Liver (tissue), 9 donors: Measurements from ENCODE around the gene GPR148. TPM values are rescaled to one million over a fixed set of nuclear protein-coding genes. Genes with fewer than 3 reads are reported as not detected.

Experiments used
- DNase-seq: peaks from one replicate; pipeline ENCODE4 v3.0.0-alpha.2; 2017; ENCODE audit warnings: low spot score
- H3K27ac ChIP-seq, 2 donors: one replicate each; pipeline ENCODE4 v1.7.0; 2013; ENCODE audit warnings: inconsistent platforms in 2 of 2, low read length in 2 of 2, control low read depth in 1 of 2, low read depth in 1 of 2, mild to moderate bottlenecking in 1 of 2
- H3K27me3 ChIP-seq, 4 donors: one replicate each; pipeline versions ENCODE4 v1.6.1 to v1.7.0; 2013; ENCODE audit warnings: low read length in 3 of 4, inconsistent platforms in 1 of 4, mild to moderate bottlenecking in 1 of 4, moderate library complexity in 1 of 4; ENCODE audit not compliant: control insufficient read depth in 4 of 4, insufficient read depth in 4 of 4
- H3K36me3 ChIP-seq, 4 donors: one replicate each; pipeline versions ENCODE4 v1.6.1 to v1.7.0; 2013; ENCODE audit warnings: low read length in 3 of 4, mild to moderate bottlenecking in 3 of 4, low read depth in 1 of 4, moderate library complexity in 1 of 4; ENCODE audit not compliant: control insufficient read depth in 4 of 4, insufficient read depth in 3 of 4
- H3K4me1 ChIP-seq, 4 donors: one replicate each; pipeline versions ENCODE4 v1.6.1 to v1.7.0; 2013; ENCODE audit warnings: low read length in 3 of 4, mild to moderate bottlenecking in 3 of 4, moderate library complexity in 1 of 4; ENCODE audit not compliant: control insufficient read depth in 4 of 4, insufficient read depth in 4 of 4
- H3K4me3 ChIP-seq, 3 donors: one replicate each; pipeline versions ENCODE4 v1.6.1 to v1.7.0; 2013; ENCODE audit warnings: low read length in 3 of 3, control low read depth in 1 of 3, low read depth in 1 of 3, mild to moderate bottlenecking in 1 of 3
- H3K9ac ChIP-seq, 2 donors: one replicate each; pipeline ENCODE4 v1.7.0; 2013; ENCODE audit warnings: low read length in 2 of 2, mild to moderate bottlenecking in 2 of 2, moderate library complexity in 2 of 2, control low read depth in 1 of 2, low read depth in 1 of 2
- H3K9me3 ChIP-seq, 4 donors: one replicate each; pipeline versions ENCODE4 v1.6.1 to v1.7.0; 2013; ENCODE audit warnings: low read length in 3 of 4; ENCODE audit not compliant: control insufficient read depth in 4 of 4
- ATF3 ChIP-seq: IDR thresholded peaks from 2 replicates; pipeline ENCODE4 v1.6.1; 2016; ENCODE audit warnings: antibody characterized with exemption
- CTCF ChIP-seq: fragments of 150-350 bp; IDR thresholded peaks from 2 replicates; pipeline ENCODE4 v1.5.1; 2017; ENCODE audit warnings: improper control_type of control experiment, low read depth, low read length; ENCODE audit not compliant: missing input control
- EGR1 ChIP-seq, 2 donors: IDR thresholded peaks; 2 replicates each; pipeline ENCODE4 v1.6.1; 2016 to 2018; ENCODE audit warnings: antibody characterized with exemption in 2 of 2, low read depth in 2 of 2
- FOXA1 ChIP-seq: IDR thresholded peaks from 2 replicates; pipeline ENCODE4 v1.6.1; 2016; ENCODE audit warnings: antibody characterized with exemption
- FOXA2 ChIP-seq: IDR thresholded peaks from 2 replicates; pipeline ENCODE4 v1.6.1; 2016; ENCODE audit warnings: antibody characterized with exemption
- GABPA ChIP-seq, 2 donors: IDR thresholded peaks in 1 of 2; conservative IDR thresholded peaks in 1 of 2; 2 replicates each; pipeline ENCODE4 v1.6.1; 2016; ENCODE audit warnings: antibody characterized with exemption in 2 of 2, mild to moderate bottlenecking in 1 of 2, moderate library complexity in 1 of 2
- HNF4G ChIP-seq: IDR thresholded peaks from 2 replicates; pipeline ENCODE4 v1.6.1; 2016; ENCODE audit warnings: antibody characterized with exemption
- JUND ChIP-seq, 2 donors: IDR thresholded peaks; 2 replicates each; pipeline ENCODE4 v1.6.1; 2016; ENCODE audit warnings: antibody characterized with exemption in 2 of 2
- MAX ChIP-seq: IDR thresholded peaks from 2 replicates; pipeline ENCODE4 v1.6.1; 2016; ENCODE audit warnings: antibody characterized with exemption
- NR2F2 ChIP-seq: IDR thresholded peaks from 2 replicates; pipeline ENCODE4 v1.6.1; 2016; ENCODE audit warnings: antibody characterized with exemption
- REST ChIP-seq: IDR thresholded peaks from 2 replicates; pipeline ENCODE4 v1.6.1; 2016; ENCODE audit warnings: antibody characterized with exemption, mild to moderate bottlenecking
- RXRA ChIP-seq, 2 donors: IDR thresholded peaks; 2 replicates each; pipeline ENCODE4 v1.6.1; 2017 to 2018; ENCODE audit warnings: antibody characterized with exemption in 2 of 2, mild to moderate bottlenecking in 1 of 2
- TAF1 ChIP-seq: conservative IDR thresholded peaks from 2 replicates; pipeline ENCODE4 v1.6.1; 2016; ENCODE audit warnings: antibody characterized with exemption, mild to moderate bottlenecking
- YY1 ChIP-seq: IDR thresholded peaks from 2 replicates; pipeline ENCODE4 v1.6.1; 2016; ENCODE audit warnings: antibody characterized with exemption, mild to moderate bottlenecking
- ZBTB33 ChIP-seq: IDR thresholded peaks from 2 replicates; pipeline ENCODE4 v1.6.1; 2016; ENCODE audit warnings: antibody characterized with exemption
- WGBS: extraction: QIAGEN DNeasy Blood & Tissue Kit; methylation state at CpG from one replicate; pipeline ENCODE4 v1.1.7; 2013; 5-methylcytosine and 5-hydroxymethylcytosine counted together
- polyA plus RNA-seq, 2 donors: library from polyadenylated mRNA; stranded (reverse) in 1 of 2; unstranded in 1 of 2; fragments of 200-250 nt in 1 of 2; fragments of >200 nt in 1 of 2; fragmentation: Nextera tagmentation in 1 of 2; extraction: Ambion mirVana in 1 of 2; gene quantifications; one replicate each; pipeline versions ENCODE4 v1.2.1 to v1.2.3, GENCODE V29; 2013 to 2015
- total RNA-seq, 2 donors: library from RNA; depleted of rRNA; stranded (reverse); fragments of >200 nt; gene quantifications; one replicate each; pipeline ENCODE4 v1.2.3, GENCODE V29; 2014
- donor health status: healthy.
- donor health status: healthy.
- donor health status: healthy.
- donor health status: healthy.
- donor health status: healthy.

GPR148 gene
- total and polyA plus RNA-seq, 4 donors = not detected

GRCh38 chr2:130769343-130769907 is 40.6 kb downstream of the GPR148 start:
- no peaks in the 10 kb centered on the region for H3K4me1 ChIP-seq
- TF ChIP-seq MAX (no peak), REST (no peak), NR2F2 (no peak)

GRCh38 chr2:130776550-130776949 is 47.7 kb downstream of the GPR148 start:
- Histone ChIP-seq H3K27ac (no peak overlapping the region), H3K27me3 (no peaks in the 10 kb centered on the region), H3K9ac (no peak overlapping the region), H3K4me3 (no peak overlapping the region), H3K36me3 (no peaks in the 10 kb centered on the region), H3K9me3 (peaks cover 0 to 1% (median 0%) of the 10 kb centered on the region in 4 donors), H3K4me1 (no peaks in the 10 kb centered on the region)
- 47% methylated on average over 4 of the region's 4 CpGs for WGBS
- no peak for DNase-seq
- no peak for TF ChIP-seq ZBTB33

More at GRCh38 chr2:130769343-130769907, 40.6 kb downstream of the GPR148 start:
- Histone ChIP-seq H3K9ac (no peak overlapping the region), H3K9me3 (peaks cover 0 to 1% (median 0%) of the 10 kb centered on the region in 4 donors), H3K27me3 (no peaks in the 10 kb centered on the region), H3K27ac (no peak overlapping the region), H3K4me3 (no peak overlapping the region), H3K36me3 (no peaks in the 10 kb centered on the region)
- DNase-seq = no peak
- 74% methylated on average over 7 of the region's 7 CpGs for WGBS

- 87% methylated on average over 9 of the region's 9 CpGs for WGBS
- no peak overlapping the region for H3K4me3 ChIP-seq
- H3K9me3 ChIP-seq = no peaks in the 10 kb centered on the region
- no peak for DNase-seq
- H3K27me3 ChIP-seq = no peaks in the 10 kb centered on the region
- H3K36me3 ChIP-seq = no peaks in the 10 kb centered on the region
- no peak for TF ChIP-seq CTCF
- no peak for TF ChIP-seq GABPA (IDR thresholded peaks at IDR 0.05 in 1 of 2, conservative IDR thresholded peaks at IDR 0.05 in 1 of 2)
- no peak for TF ChIP-seq TAF1
- no peak for TF ChIP-seq JUND (IDR thresholded peaks at IDR 0.05)
- no peak for TF ChIP-seq EGR1 (IDR thresholded peaks at IDR 0.05; ENCODE audit: low read depth in 2 of 2)
- TF ChIP-seq ATF3 = no peak
- no peak for TF ChIP-seq FOXA2
- TF ChIP-seq HNF4G = no peak
- no peak for TF ChIP-seq YY1
- TF ChIP-seq RXRA (IDR thresholded peaks at IDR 0.05) = no peak
- TF ChIP-seq FOXA1 = no peak
- no peak for TF ChIP-seq REST
- TF ChIP-seq NR2F2 = no peak
- H3K4me1 ChIP-seq = no peaks in the 10 kb centered on the region
- no peak overlapping the region for H3K9ac ChIP-seq
- H3K27ac ChIP-seq = no peak overlapping the region
Measured at GRCh38 chr2:130778781-130779180, 49.9 kb downstream of the GPR148 start.
